Mammary epithelial cell (primary cell): ENCODE data around the gene ELMO1.

Source experiments
- EZH2 ChIP-seq: IDR thresholded peaks from 2 replicates; pipeline ENCODE4 v1.6.1; 2012; ENCODE audit warnings: low read length, inconsistent platforms, borderline replicate concordance
- TF ChIP-seq, protein P1 (sequence below), 2 donors: IDR thresholded peaks in 1 of 2; conservative IDR thresholded peaks in 1 of 2; 2 replicates each; pipeline ENCODE4 v1.5.1; 2011 to 2012; ENCODE audit warnings: inconsistent platforms in 2 of 2, low read length in 2 of 2, mild to moderate bottlenecking in 2 of 2, control low read depth in 1 of 2, low read depth in 1 of 2; ENCODE audit not compliant: insufficient read depth in 1 of 2; ENCODE audit errors: extremely low read depth in 1 of 2

DNA sequence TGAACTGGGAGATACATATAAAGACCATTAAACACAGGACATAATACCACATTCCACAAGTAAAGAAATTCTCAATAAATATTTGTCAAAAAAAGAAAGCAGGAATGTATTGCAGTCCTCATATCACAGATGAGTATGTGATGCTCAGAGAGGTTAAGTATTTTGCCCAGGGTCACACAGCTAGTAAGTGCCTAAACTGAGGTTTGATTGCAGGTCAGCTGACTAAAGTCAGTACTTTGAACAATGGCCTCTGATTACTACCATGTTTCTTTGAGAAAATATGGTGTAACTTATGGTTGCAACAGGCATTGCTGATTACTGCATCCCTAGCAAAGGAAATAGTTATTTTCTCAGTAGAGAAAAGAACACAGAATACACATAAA is 267.1 kb downstream of the ELMO1 start:
- TF ChIP-seq, protein P1, sequence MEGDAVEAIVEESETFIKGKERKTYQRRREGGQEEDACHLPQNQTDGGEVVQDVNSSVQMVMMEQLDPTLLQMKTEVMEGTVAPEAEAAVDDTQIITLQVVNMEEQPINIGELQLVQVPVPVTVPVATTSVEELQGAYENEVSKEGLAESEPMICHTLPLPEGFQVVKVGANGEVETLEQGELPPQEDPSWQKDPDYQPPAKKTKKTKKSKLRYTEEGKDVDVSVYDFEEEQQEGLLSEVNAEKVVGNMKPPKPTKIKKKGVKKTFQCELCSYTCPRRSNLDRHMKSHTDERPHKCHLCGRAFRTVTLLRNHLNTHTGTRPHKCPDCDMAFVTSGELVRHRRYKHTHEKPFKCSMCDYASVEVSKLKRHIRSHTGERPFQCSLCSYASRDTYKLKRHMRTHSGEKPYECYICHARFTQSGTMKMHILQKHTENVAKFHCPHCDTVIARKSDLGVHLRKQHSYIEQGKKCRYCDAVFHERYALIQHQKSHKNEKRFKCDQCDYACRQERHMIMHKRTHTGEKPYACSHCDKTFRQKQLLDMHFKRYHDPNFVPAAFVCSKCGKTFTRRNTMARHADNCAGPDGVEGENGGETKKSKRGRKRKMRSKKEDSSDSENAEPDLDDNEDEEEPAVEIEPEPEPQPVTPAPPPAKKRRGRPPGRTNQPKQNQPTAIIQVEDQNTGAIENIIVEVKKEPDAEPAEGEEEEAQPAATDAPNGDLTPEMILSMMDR (conservative IDR thresholded peaks at IDR 0.05 in 1 of 2, IDR thresholded peaks at IDR 0.05 in 1 of 2; ENCODE audit: extremely low read depth in 1 of 2, insufficient read depth in 1 of 2, low read depth in 1 of 2, low read length in 2 of 2) = no peak
- TF ChIP-seq EZH2 = no peak
